Neural cell (in vitro differentiated cells): ENCODE results near the gene MAPK10. TPM values are rescaled to one million over a fixed set of nuclear protein-coding genes. Genes with fewer than 3 reads are reported as not detected.

Source experiments
- H2AFZ ChIP-seq: fragments of 200-600, 300-800 bp; sonication (generic), shearing (Covaris generic); 2 replicates; pipeline ENCODE4 v1.6.0; 2014; ENCODE audit warnings: low read depth, mild to moderate bottlenecking, antibody characterized with exemption, low read length, moderate library complexity
- H3F3A ChIP-seq: fragments of 200-600 bp; shearing (Covaris generic); 2 replicates; pipeline ENCODE4 v1.6.1; 2016; ENCODE audit warnings: mild to moderate bottlenecking, moderate library complexity, mixed read lengths, antibody characterized with exemption, low read length; ENCODE audit not compliant: insufficient read depth, poor library complexity, severe bottlenecking
- H3K27ac ChIP-seq: fragments of 200-600, 300-800 bp; sonication (generic), shearing (Covaris generic); 2 replicates; pipeline ENCODE4 v1.5.1; 2014; ENCODE audit warnings: mild to moderate bottlenecking, low read length, moderate library complexity
- H3K27me3 ChIP-seq: fragments of 300-800, 200-600 bp; sonication (generic), shearing (Covaris generic); 2 replicates; pipeline ENCODE4 v1.6.0; 2014; ENCODE audit warnings: mild to moderate bottlenecking, low read depth, low read length, moderate library complexity; ENCODE audit not compliant: insufficient read depth
- H3K36me3 ChIP-seq: fragments of 300-800, 200-600 bp; sonication (generic), shearing (Covaris generic); 2 replicates; pipeline ENCODE4 v1.5.1; 2014; ENCODE audit warnings: mild to moderate bottlenecking, antibody characterized with exemption, low read length, moderate library complexity; ENCODE audit not compliant: insufficient read depth
- H3K4me2 ChIP-seq: fragments of 300-800, 200-600 bp; sonication (generic), shearing (Covaris generic); 2 replicates; pipeline ENCODE4 v1.6.0; 2014; ENCODE audit warnings: mild to moderate bottlenecking, low read length
- H3K4me3 ChIP-seq: fragments of 300-800, 200-600 bp; sonication (generic), shearing (Covaris generic); 2 replicates; pipeline ENCODE4 v1.5.1; 2014; ENCODE audit warnings: mild to moderate bottlenecking, low read length, moderate library complexity
- H3K79me2 ChIP-seq: fragments of 200-600 bp; shearing (Covaris generic); replicated peaks from 2 replicates; pipeline ENCODE4 v1.6.0; 2014; ENCODE audit warnings: mild to moderate bottlenecking, low read length, moderate library complexity; ENCODE audit not compliant: insufficient read depth
- H3K9ac ChIP-seq: fragments of 300-800, 200-600 bp; sonication (generic), shearing (Covaris generic); 2 replicates; pipeline ENCODE4 v1.6.1; 2016; ENCODE audit warnings: mild to moderate bottlenecking, low read length, mixed read lengths
- H3K9me2 ChIP-seq: fragments of 200-600 bp; shearing (Covaris generic); 2 replicates; pipeline ENCODE4 v1.6.1; 2016; ENCODE audit warnings: mild to moderate bottlenecking, low read length, mixed read lengths; ENCODE audit not compliant: insufficient read depth
- H3K9me3 ChIP-seq: fragments of 200-600, 300-800 bp; sonication (generic), shearing (Covaris generic); 2 replicates; pipeline ENCODE4 v1.6.1; 2016; ENCODE audit warnings: mild to moderate bottlenecking, mixed run types, low read length, moderate library complexity, mixed read lengths
- H4K20me1 ChIP-seq: fragments of 200-600 bp; shearing (Covaris generic); 2 replicates; pipeline ENCODE4 v1.6.1; 2016; ENCODE audit warnings: mild to moderate bottlenecking, mixed run types; ENCODE audit not compliant: insufficient read depth
- CTCF ChIP-seq: fragments of 450-650 bp; IDR thresholded peaks from 2 replicates; pipeline ENCODE4 v1.5.1; 2014; ENCODE audit warnings: antibody characterized with exemption, mild to moderate bottlenecking, moderate library complexity; ENCODE audit not compliant: poor library complexity, severe bottlenecking
- EP300 ChIP-seq: fragments of 450-650 bp; conservative IDR thresholded peaks from 2 replicates; pipeline ENCODE4 v1.6.1; 2014; ENCODE audit warnings: antibody characterized with exemption, mild to moderate bottlenecking, moderate library complexity; ENCODE audit not compliant: poor library complexity, severe bottlenecking
- EZH2 ChIP-seq: fragments of 200-600, 300-800 bp; shearing (Covaris generic), sonication (generic); IDR thresholded peaks from 2 replicates; pipeline ENCODE4 v1.6.1; 2014; ENCODE audit warnings: antibody characterized with exemption, low read length, borderline replicate concordance, mild to moderate bottlenecking; ENCODE audit not compliant: insufficient read depth, poor library complexity, severe bottlenecking
- MXI1 ChIP-seq: fragments of 450-650 bp; conservative IDR thresholded peaks from 2 replicates; pipeline ENCODE4 v1.6.1; 2014; ENCODE audit warnings: antibody characterized with exemption, mild to moderate bottlenecking; ENCODE audit not compliant: poor library complexity, severe bottlenecking
- POLR2AphosphoS5 ChIP-seq: IDR thresholded peaks from 2 replicates; pipeline ENCODE4 v1.6.1; 2012
- RAD21 ChIP-seq: fragments of 450-650 bp; conservative IDR thresholded peaks from 2 replicates; pipeline ENCODE4 v1.6.1; 2014; ENCODE audit warnings: antibody characterized with exemption, mild to moderate bottlenecking, moderate library complexity
- REST ChIP-seq: IDR thresholded peaks from 2 replicates; pipeline ENCODE4 v1.6.1; 2012; ENCODE audit warnings: borderline replicate concordance
- SMC3 ChIP-seq: fragments of 450-650 bp; conservative IDR thresholded peaks from 2 replicates; pipeline ENCODE4 v1.6.1; 2014; ENCODE audit warnings: antibody characterized with exemption, mild to moderate bottlenecking, moderate library complexity; ENCODE audit not compliant: poor library complexity
- TAF1 ChIP-seq: IDR thresholded peaks from 2 replicates; pipeline ENCODE4 v1.6.1; 2012; ENCODE audit warnings: low read depth
- polyA plus RNA-seq: library from polyadenylated mRNA; depleted of rRNA; stranded (reverse); fragments of >200 nt; gene quantifications from 2 replicates; pipeline ENCODE4 v1.2.3, GENCODE V29; 2014

MAPK10 gene
- polyA plus RNA-seq, 1 donor from 2014 or later = 91.9 TPM

GRCh38 chr4:85942107-85942506, 417.7 kb downstream of the MAPK10 start:
- Histone ChIP-seq H3K36me3 (no peaks in the 10 kb centered on the region), H2AFZ (no peak overlapping the region), H3K27me3 (no peaks in the 10 kb centered on the region), H3K4me3 (no peak overlapping the region), H3K4me2 (no peak overlapping the region), H3F3A (no peaks in the 10 kb centered on the region), H3K9me3 (no peaks in the 10 kb centered on the region), H3K27ac (no peak overlapping the region), H3K9me2 (no peaks in the 10 kb centered on the region), H3K9ac (no peak overlapping the region), H4K20me1 (no peaks in the 10 kb centered on the region), H3K79me2 (no peaks in the 10 kb centered on the region)
- TF ChIP-seq TAF1 = no peak
- no peak for TF ChIP-seq POLR2AphosphoS5
- TF ChIP-seq SMC3 = no peak
- TF ChIP-seq EZH2 = no peak
- TF ChIP-seq MXI1 = no peak
- TF ChIP-seq RAD21 = no peak
- no peak for TF ChIP-seq REST
- no peak for TF ChIP-seq EP300
- TF ChIP-seq CTCF = no peak

- Histone ChIP-seq H3K4me2 (no peak overlapping the region), H3F3A (no peaks in the 10 kb centered on the region), H3K27me3 (no peaks in the 10 kb centered on the region), H3K9me2 (no peaks in the 10 kb centered on the region), H3K36me3 (no peaks in the 10 kb centered on the region), H3K9me3 (no peaks in the 10 kb centered on the region), H4K20me1 (no peaks in the 10 kb centered on the region), H3K4me3 (no peak overlapping the region), H3K9ac (no peak overlapping the region), H3K27ac (no peak overlapping the region), H2AFZ (no peak overlapping the region), H3K79me2 (no peaks in the 10 kb centered on the region)
- no peak for TF ChIP-seq RAD21
- no peak for TF ChIP-seq TAF1
- TF ChIP-seq SMC3 = no peak
- TF ChIP-seq POLR2AphosphoS5 = no peak
- no peak for TF ChIP-seq EZH2
- no peak for TF ChIP-seq EP300
- no peak for TF ChIP-seq MXI1
- TF ChIP-seq CTCF = no peak
- no peak for TF ChIP-seq REST
Measured at GRCh38 chr4:85940151-85940550, 419.7 kb downstream of the MAPK10 start.
